ENCODE data around the gene COL11A1. TPM values are rescaled to one million over a fixed set of nuclear protein-coding genes. Genes with fewer than 3 reads are reported as not detected.
"Not testable (repeated sequence)": the region's sequence is repeated elsewhere in the genome, so short reads cannot be mapped to it uniquely, and the experiment has no call there.

Gene COL11A1
- total and polyA plus RNA-seq, 2 experiments from 2014 or later = 37.4 to 56.7 TPM

- DNase-seq (ENCODE audit: low read depth in 1 of 2, low spot score in 1 of 2) = no peak
- Histone ChIP-seq H3K4me1 (ENCODE audit: low read depth) (no peaks in the 10 kb centered on the region), H3K27ac (no peak overlapping the region), H3K36me3 (no peaks in the 10 kb centered on the region), H3K4me3 (no peak overlapping the region), H3K9me3 (ENCODE audit: low read depth) (no peaks in the 10 kb centered on the region), H3K27me3 (no peaks in the 10 kb centered on the region)
- TF ChIP-seq, protein P1, sequence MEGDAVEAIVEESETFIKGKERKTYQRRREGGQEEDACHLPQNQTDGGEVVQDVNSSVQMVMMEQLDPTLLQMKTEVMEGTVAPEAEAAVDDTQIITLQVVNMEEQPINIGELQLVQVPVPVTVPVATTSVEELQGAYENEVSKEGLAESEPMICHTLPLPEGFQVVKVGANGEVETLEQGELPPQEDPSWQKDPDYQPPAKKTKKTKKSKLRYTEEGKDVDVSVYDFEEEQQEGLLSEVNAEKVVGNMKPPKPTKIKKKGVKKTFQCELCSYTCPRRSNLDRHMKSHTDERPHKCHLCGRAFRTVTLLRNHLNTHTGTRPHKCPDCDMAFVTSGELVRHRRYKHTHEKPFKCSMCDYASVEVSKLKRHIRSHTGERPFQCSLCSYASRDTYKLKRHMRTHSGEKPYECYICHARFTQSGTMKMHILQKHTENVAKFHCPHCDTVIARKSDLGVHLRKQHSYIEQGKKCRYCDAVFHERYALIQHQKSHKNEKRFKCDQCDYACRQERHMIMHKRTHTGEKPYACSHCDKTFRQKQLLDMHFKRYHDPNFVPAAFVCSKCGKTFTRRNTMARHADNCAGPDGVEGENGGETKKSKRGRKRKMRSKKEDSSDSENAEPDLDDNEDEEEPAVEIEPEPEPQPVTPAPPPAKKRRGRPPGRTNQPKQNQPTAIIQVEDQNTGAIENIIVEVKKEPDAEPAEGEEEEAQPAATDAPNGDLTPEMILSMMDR (IDR thresholded peaks at IDR 0.05; ENCODE audit: low read depth, low read length) = no peak
Measured at GRCh38 chr1:103142461-103142860, 34.1 kb upstream of the COL11A1 start.

DNA sequence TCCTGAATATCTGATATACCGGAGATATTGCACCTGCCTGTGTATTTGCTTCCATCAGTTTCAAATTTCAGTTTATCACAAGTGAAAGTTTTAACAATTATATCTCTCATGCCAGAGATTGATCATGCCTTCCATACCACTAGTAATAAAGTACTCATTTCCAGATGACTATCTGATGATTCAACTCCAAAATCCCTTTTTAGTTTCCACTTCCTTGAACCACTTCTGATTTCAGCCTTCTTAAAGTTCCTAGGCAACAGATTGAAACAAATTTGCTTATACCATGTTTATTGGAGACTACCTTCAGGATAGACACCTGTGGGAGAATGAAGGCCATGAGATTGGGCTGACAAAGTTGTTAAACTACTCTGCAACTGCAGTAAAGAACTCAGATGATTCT lies 21.5 kb upstream of the COL11A1 start:
- no peak for DNase-seq (ENCODE audit: low read depth in 1 of 2, low spot score in 1 of 2)
- TF ChIP-seq, protein P1 (IDR thresholded peaks at IDR 0.05; ENCODE audit: low read depth, low read length) = no peak
- no peaks in the 10 kb centered on the region for H3K9me3 ChIP-seq (ENCODE audit: low read depth)
- no peaks in the 10 kb centered on the region for H3K27me3 ChIP-seq
- no peak overlapping the region for H3K27ac ChIP-seq
- no peak overlapping the region for H3K4me3 ChIP-seq
- no peaks in the 10 kb centered on the region for H3K36me3 ChIP-seq
- no peaks in the 10 kb centered on the region for H3K4me1 ChIP-seq (ENCODE audit: low read depth)

DNA sequence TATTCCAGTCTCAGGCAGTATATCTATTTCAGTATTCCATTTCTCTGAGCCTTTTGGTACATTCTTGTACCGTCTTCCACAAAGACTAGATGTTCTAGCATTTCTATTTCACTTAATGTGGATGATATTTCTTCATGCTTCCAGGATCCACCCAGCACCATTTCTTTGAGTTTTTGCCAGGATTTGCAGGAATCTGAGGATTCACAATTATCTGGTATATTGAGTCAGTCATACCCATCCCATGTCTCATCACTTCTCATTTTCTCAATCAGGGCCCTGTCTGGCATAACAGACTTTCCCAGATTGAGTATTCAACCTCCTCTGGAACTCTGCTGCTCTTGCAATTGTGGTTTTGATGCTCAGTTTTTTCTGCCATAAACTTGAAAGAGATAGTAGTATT lies 20.9 kb upstream of the COL11A1 start:
- H3K9me3 ChIP-seq (ENCODE audit: low read depth) = no peaks in the 10 kb centered on the region
- no peaks in the 10 kb centered on the region for H3K4me1 ChIP-seq (ENCODE audit: low read depth)
- H3K27me3 ChIP-seq = no peaks in the 10 kb centered on the region
- H3K36me3 ChIP-seq = no peaks in the 10 kb centered on the region
- no peak for DNase-seq (ENCODE audit: low read depth in 1 of 2, low spot score in 1 of 2)
- no peak overlapping the region for H3K27ac ChIP-seq
- TF ChIP-seq, protein P1 (IDR thresholded peaks at IDR 0.05; ENCODE audit: low read depth, low read length) = no peak
- no peak overlapping the region for H3K4me3 ChIP-seq

DNA sequence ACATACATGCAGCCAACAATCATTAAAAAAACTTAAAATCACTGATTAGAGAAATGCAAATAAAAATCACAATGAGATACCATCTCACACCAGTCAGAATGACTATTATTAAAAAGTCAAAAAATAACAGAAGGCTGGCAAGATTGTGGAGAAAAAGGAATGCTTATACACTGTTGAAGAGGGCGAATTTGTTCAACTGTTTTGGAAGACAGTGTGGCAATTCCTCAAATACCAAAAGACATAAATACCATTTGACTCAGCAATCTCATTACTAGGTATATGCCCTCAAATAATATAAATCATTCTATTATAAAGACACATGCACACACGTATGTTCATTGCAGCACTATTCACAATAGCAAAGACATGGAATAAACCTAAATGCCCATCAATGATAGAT lies 19.9 kb upstream of the COL11A1 start:
- not testable (repeated sequence) for H3K4me3 ChIP-seq; H3K36me3 ChIP-seq; DNase-seq (ENCODE audit: low read depth in 1 of 2, low spot score in 1 of 2)

GRCh38 chr1:103125219-103125618 lies 16.9 kb upstream of the COL11A1 start:
- no peaks in the 10 kb centered on the region for H3K27me3 ChIP-seq
- TF ChIP-seq, protein P1 (IDR thresholded peaks at IDR 0.05; ENCODE audit: low read depth, low read length) = no peak
- H3K4me1 ChIP-seq (ENCODE audit: low read depth) = no peaks in the 10 kb centered on the region
- H3K9me3 ChIP-seq (ENCODE audit: low read depth) = no peaks in the 10 kb centered on the region
- no peaks in the 10 kb centered on the region for H3K36me3 ChIP-seq
- no peak for DNase-seq (ENCODE audit: low read depth in 1 of 2, low spot score in 1 of 2)
- no peak overlapping the region for H3K4me3 ChIP-seq
- no peak overlapping the region for H3K27ac ChIP-seq

More for the DNA sequence above, 19.9 kb upstream of the COL11A1 start:
- H3K4me1 ChIP-seq (ENCODE audit: low read depth); H3K27me3 ChIP-seq; H3K9me3 ChIP-seq (ENCODE audit: low read depth); H3K27ac ChIP-seq: not testable (repeated sequence)

DNA sequence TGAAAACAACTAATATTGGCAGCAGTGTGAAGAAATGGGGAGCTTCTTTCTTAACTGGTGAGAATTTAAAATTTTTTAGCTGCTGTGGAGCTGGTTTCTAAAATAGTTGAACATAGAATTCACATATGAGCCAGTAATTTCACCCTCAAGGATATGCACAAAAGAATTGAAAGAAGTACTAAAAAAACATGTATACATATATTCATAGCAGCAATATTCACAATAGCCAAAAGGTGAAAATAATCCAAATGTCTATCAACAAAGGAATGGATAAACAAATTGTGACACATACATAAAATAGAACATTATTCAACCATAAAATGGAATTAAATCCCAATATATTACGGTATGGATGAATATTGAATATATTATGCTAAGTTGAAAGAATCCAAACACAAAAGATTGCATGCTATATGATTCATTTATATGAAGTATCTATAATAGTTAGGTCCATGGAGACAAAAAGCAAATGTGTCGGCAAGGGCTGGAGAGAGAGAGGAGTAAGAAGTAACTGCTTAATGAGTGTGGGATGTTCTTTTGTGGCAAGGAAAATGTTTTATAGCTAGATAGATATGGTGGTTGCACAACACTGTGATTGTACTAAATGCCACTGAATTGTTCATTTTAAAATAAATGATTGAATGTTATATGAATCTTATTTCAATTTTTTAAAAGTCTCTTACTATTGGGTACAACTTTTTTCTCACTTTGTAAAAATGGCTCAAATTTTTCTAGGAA lies 14.8 kb upstream of the COL11A1 start:
- DNase-seq (ENCODE audit: low read depth in 1 of 2, low spot score in 1 of 2) = no peak
- Histone ChIP-seq H3K4me1 (ENCODE audit: low read depth) (no peaks in the 10 kb centered on the region), H3K27ac (no peak overlapping the region), H3K4me3 (no peak overlapping the region), H3K9me3 (ENCODE audit: low read depth) (no peaks in the 10 kb centered on the region), H3K27me3 (no peaks in the 10 kb centered on the region), H3K36me3 (no peaks in the 10 kb centered on the region)
- TF ChIP-seq, protein P1 (IDR thresholded peaks at IDR 0.05; ENCODE audit: low read depth, low read length) = no peak
